IMR-90 (cell line): ENCODE results near the gene CADM1. TPM values are rescaled to one million over a fixed set of nuclear protein-coding genes. Genes with fewer than 3 reads are reported as not detected.
A peak's percentile ranks its signal among the peaks of the same experiment; 100 is the strongest.

Experiments used
- ATAC-seq: fragments of 200-7000 bp; cut with Tn5 transposase; 2 replicates; pipeline ENCODE4 v1.9.1; 2020; ENCODE audit warnings: low read depth, mild to moderate bottlenecking, moderate library complexity
- BruUV-seq: library from RNA; stranded (reverse); fragments of 400-500 nt; replicated peaks from 2 replicates; lab custom pipeline; 2021; lab: Mats Ljungman, UMichigan
- CTCF ChIA-PET: fragments of 300-600 bp; formaldehyde crosslinking; extraction: SDS; loops from one replicate; lab custom pipeline; 2021; ENCODE audit warnings: antibody characterized with exemption; lab: Yijun Ruan, JAX
- POLR2A ChIA-PET: fragments of 300-600 bp; sonication (Branson Sonifier 250); formaldehyde crosslinking; loops from one replicate; lab custom pipeline; 2022; ENCODE audit warnings: antibody characterized with exemption; ENCODE audit not compliant: unreplicated experiment; lab: Charles Lee
- DNase-seq: peaks from one replicate; pipeline ENCODE4 v3.0.0; 2013
- H2AFZ ChIP-seq: replicated peaks from 2 replicates; pipeline ENCODE3; 2013; ENCODE audit warnings: low read length, mild to moderate bottlenecking; ENCODE audit not compliant: poor library complexity
- H2AK5ac ChIP-seq: 2 replicates; pipeline ENCODE4 v1.6.1; 2013; ENCODE audit warnings: low read depth, low read length, inconsistent platforms
- H2AK9ac ChIP-seq: replicated peaks from 2 replicates; pipeline ENCODE3; 2013; ENCODE audit warnings: mild to moderate bottlenecking, low read depth, low read length, moderate library complexity; ENCODE audit not compliant: poor library complexity
- H2BK120ac ChIP-seq: 2 replicates; pipeline ENCODE4 v1.6.1; 2013; ENCODE audit warnings: low read depth, low read length, inconsistent platforms
- H2BK15ac ChIP-seq: 3 replicates; pipeline ENCODE4 v1.6.1; 2013; ENCODE audit warnings: low read depth, low read length, inconsistent platforms
- H2BK20ac ChIP-seq: 2 replicates; pipeline ENCODE4 v1.6.1; 2013; ENCODE audit warnings: low read depth, mild to moderate bottlenecking, inconsistent platforms, low read length, moderate library complexity
- H2BK5ac ChIP-seq: 2 replicates; pipeline ENCODE4 v1.6.1; 2013; ENCODE audit warnings: mild to moderate bottlenecking, low read depth, low read length, inconsistent platforms; ENCODE audit not compliant: poor library complexity, severe bottlenecking
- H3K14ac ChIP-seq: replicated peaks from 2 replicates; pipeline ENCODE4 v1.6.1; 2013; ENCODE audit warnings: low read depth, low read length, inconsistent platforms
- H3K18ac ChIP-seq: 2 replicates; pipeline ENCODE4 v1.6.1; 2013; ENCODE audit warnings: low read depth, low read length, control low read depth
- H3K23ac ChIP-seq: 2 replicates; pipeline ENCODE4 v1.6.1; 2013; ENCODE audit warnings: low read depth, low read length, inconsistent platforms
- H3K27ac ChIP-seq: 2 replicates; pipeline ENCODE4 v1.5.1; 2013; ENCODE audit warnings: mild to moderate bottlenecking, control low read depth, low read length; ENCODE audit not compliant: insufficient read depth
- H3K27me3 ChIP-seq: 2 replicates; pipeline ENCODE4 v1.6.1; 2013; ENCODE audit warnings: low read length; ENCODE audit not compliant: control insufficient read depth, insufficient read depth
- H3K36me3 ChIP-seq: 2 replicates; pipeline ENCODE4 v1.6.1; 2013; ENCODE audit warnings: low read length, mixed read lengths; ENCODE audit not compliant: control insufficient read depth, insufficient read depth
- H3K4ac ChIP-seq: 2 replicates; pipeline ENCODE4 v1.6.1; 2013; ENCODE audit warnings: low read depth, low read length, inconsistent platforms
- H3K4me1 ChIP-seq: 2 replicates; pipeline ENCODE4 v1.6.1; 2013; ENCODE audit warnings: low read length, mixed read lengths; ENCODE audit not compliant: control insufficient read depth, insufficient read depth
- H3K4me2 ChIP-seq: 2 replicates; pipeline ENCODE4 v1.6.1; 2013; ENCODE audit warnings: low read depth, mild to moderate bottlenecking, control low read depth, low read length, moderate library complexity
- H3K4me3 ChIP-seq: 2 replicates; pipeline ENCODE4 v1.5.1; 2013; ENCODE audit warnings: low read depth, mild to moderate bottlenecking, control low read depth, low read length, moderate library complexity; ENCODE audit not compliant: insufficient read depth
- H3K56ac ChIP-seq: 2 replicates; pipeline ENCODE4 v1.6.1; 2013; ENCODE audit warnings: low read length, inconsistent platforms; ENCODE audit not compliant: insufficient read depth; ENCODE audit errors: extremely low read depth
- H3K79me1 ChIP-seq, 2 experiments: 2 replicates each; pipeline ENCODE4 v1.6.1; 2013; ENCODE audit warnings: low read length in 2 of 2, inconsistent platforms in 1 of 2, low read depth in 1 of 2
- H3K9ac ChIP-seq: 2 replicates; pipeline ENCODE4 v1.6.1; 2013; ENCODE audit warnings: low read depth, low read length, control low read depth
- H3K9me1 ChIP-seq: 2 replicates; pipeline ENCODE4 v1.6.1; 2013; ENCODE audit warnings: low read length, inconsistent platforms; ENCODE audit not compliant: insufficient read depth
- H3K9me3 ChIP-seq: 2 replicates; pipeline ENCODE4 v1.6.1; 2013; ENCODE audit warnings: low read length; ENCODE audit not compliant: control insufficient read depth, insufficient read depth
- H4K20me1 ChIP-seq: 2 replicates; pipeline ENCODE4 v1.6.1; 2013; ENCODE audit warnings: low read length, inconsistent platforms; ENCODE audit not compliant: insufficient read depth
- H4K5ac ChIP-seq: 2 replicates; pipeline ENCODE4 v1.6.1; 2013; ENCODE audit warnings: mild to moderate bottlenecking, low read depth, low read length, control low read depth
- H4K8ac ChIP-seq, 2 experiments: 2 replicates each; pipeline ENCODE4 v1.6.1; 2013; ENCODE audit warnings: low read depth in 2 of 2, low read length in 2 of 2, control low read depth in 1 of 2, inconsistent platforms in 1 of 2
- H4K91ac ChIP-seq: 2 replicates; pipeline ENCODE4 v1.6.1; 2013; ENCODE audit warnings: low read depth, low read length, inconsistent platforms; ENCODE audit not compliant: insufficient read depth
- BHLHE40 ChIP-seq: fragments of 150-350 bp; IDR thresholded peaks from 2 replicates; pipeline ENCODE4 v1.6.1; 2016; ENCODE audit warnings: mild to moderate bottlenecking, low read depth, low read length
- CHD1 ChIP-seq: IDR thresholded peaks from 2 replicates; pipeline ENCODE4 v1.6.1; 2012; ENCODE audit warnings: low read depth, low read length, improper control_type of control experiment
- FOS ChIP-seq: fragments of 150-350 bp; IDR thresholded peaks from 2 replicates; pipeline ENCODE4 v1.6.1; 2016; ENCODE audit warnings: low read depth, low read length
- MAFK ChIP-seq: IDR thresholded peaks from 2 replicates; pipeline ENCODE4 v1.6.1; 2012; ENCODE audit warnings: low read depth, low read length, improper control_type of control experiment
- MAZ ChIP-seq: IDR thresholded peaks from 2 replicates; pipeline ENCODE4 v1.6.1; 2012; ENCODE audit warnings: low read depth, mild to moderate bottlenecking, low read length, improper control_type of control experiment, moderate library complexity, borderline replicate concordance
- MXI1 ChIP-seq: IDR thresholded peaks from 2 replicates; pipeline ENCODE4 v1.6.1; 2012; ENCODE audit warnings: low read depth, mild to moderate bottlenecking, low read length, moderate library complexity, borderline replicate concordance
- NFE2L2 ChIP-seq: fragments of 150-350 bp; IDR thresholded peaks from 2 replicates; pipeline ENCODE4 v1.6.1; 2016; ENCODE audit warnings: low read depth, mild to moderate bottlenecking, low read length
- POLR2A ChIP-seq: IDR thresholded peaks from 2 replicates; pipeline ENCODE4 v1.6.1; 2012; ENCODE audit warnings: mild to moderate bottlenecking, low read depth, low read length
- RAD21 ChIP-seq: IDR thresholded peaks from 2 replicates; pipeline ENCODE4 v1.6.1; 2012; ENCODE audit warnings: low read length, improper control_type of control experiment
- RCOR1 ChIP-seq: IDR thresholded peaks from 2 replicates; pipeline ENCODE4 v1.6.1; 2012; ENCODE audit warnings: mild to moderate bottlenecking, low read length, improper control_type of control experiment; ENCODE audit not compliant: insufficient replicate concordance
- RFX5 ChIP-seq: IDR thresholded peaks from 2 replicates; pipeline ENCODE4 v1.8.0; 2012; ENCODE audit warnings: low read depth, mild to moderate bottlenecking, low read length, moderate library complexity
- SMC3 ChIP-seq: fragments of 150-350 bp; IDR thresholded peaks from 2 replicates; pipeline ENCODE4 v1.6.1; 2016; ENCODE audit warnings: low read depth, mild to moderate bottlenecking, antibody characterized with exemption, low read length, moderate library complexity
- WGBS, 2 experiments: methylation state at CpG; one replicate each; pipeline versions ENCODE4 v1.1.5 to v1.1.7; 2013; ENCODE audit warnings: missing lambda C conversion rate in 2 of 2; ENCODE audit not compliant: insufficient read length in 1 of 2; ENCODE audit errors: extremely low coverage in 2 of 2; 5-methylcytosine and 5-hydroxymethylcytosine counted together
- dilution Hi-C: fragments of 300-500 bp; cut with HindIII; formaldehyde crosslinking; loops from one replicate; pipeline ENCODE4 v1.14.3; 2018; ENCODE audit warnings: low sequenced_read_pairs; ENCODE audit not compliant: unreplicated experiment
- in situ Hi-C: fragments of 300-500 bp; cut with MboI; formaldehyde crosslinking; loops from 3 replicates; pipeline ENCODE4 v1.14.3; 2019; ENCODE audit warnings: low sequenced_read_pairs, inconsistent platforms, mixed read lengths
- intact Hi-C: fragments of 100-400 bp; cut with micrococcal nuclease; formaldehyde crosslinking; loops from 2 replicates; pipeline ENCODE4 v1.10.0; 2022
- polyA plus RNA-seq, 3 experiments: library from polyadenylated mRNA; depleted of rRNA; stranded (reverse); fragments of >200 nt; gene quantifications; 2 replicates each; pipeline ENCODE4 v1.2.3, GENCODE V29; 2012; ENCODE audit warnings: low replicate concordance in 1 of 3
- total RNA-seq: library from RNA; depleted of rRNA; stranded (reverse); fragments of >200 nt; gene quantifications from 2 replicates; pipeline ENCODE4 v1.2.3, GENCODE V29; 2012
- TF ChIP-seq, protein P1 (sequence below): fragments of 150-350 bp; IDR thresholded peaks from 2 replicates; pipeline ENCODE4 v1.6.1; 2016; ENCODE audit warnings: low read depth, mild to moderate bottlenecking, low read length, moderate library complexity, borderline replicate concordance
- TF ChIP-seq, protein P2 (sequence below): conservative IDR thresholded peaks from 2 replicates; pipeline ENCODE4 v1.5.1; 2012; ENCODE audit warnings: mild to moderate bottlenecking, low read depth, low read length, improper control_type of control experiment

CADM1 gene
- total and polyA plus RNA-seq, 2 of the 4 experiments (the other 2 are of a cell fraction) = 28.8 to 77.1 TPM

DNA sequence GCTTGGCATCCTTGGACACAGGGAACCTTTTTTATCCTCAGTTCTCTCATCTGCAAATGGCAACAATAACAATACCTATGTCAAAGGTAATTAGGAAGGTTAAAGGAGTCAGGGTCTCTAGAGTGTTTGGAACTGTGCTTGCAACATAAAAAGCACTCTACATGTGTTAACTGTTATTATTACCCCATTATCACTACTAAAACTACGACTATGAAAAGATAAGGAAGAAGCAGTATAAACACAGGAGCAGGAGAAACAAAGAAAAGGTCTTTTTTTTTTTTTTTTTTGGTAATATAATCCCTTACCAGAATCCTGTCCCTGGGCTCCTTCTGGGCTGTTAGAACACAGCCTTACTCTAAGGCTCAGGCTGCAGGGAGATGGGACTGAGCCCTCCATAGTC lies 348.2 kb downstream of the CADM1 start:
- H2BK5ac ChIP-seq = no peak overlapping the region
- no peak for TF ChIP-seq MXI1
- TF ChIP-seq RCOR1 = no peak
- no peak for TF ChIP-seq MAZ
- no peak for TF ChIP-seq RAD21
- no peak for TF ChIP-seq RFX5
- TF ChIP-seq POLR2A = no peak
- TF ChIP-seq, protein P1, sequence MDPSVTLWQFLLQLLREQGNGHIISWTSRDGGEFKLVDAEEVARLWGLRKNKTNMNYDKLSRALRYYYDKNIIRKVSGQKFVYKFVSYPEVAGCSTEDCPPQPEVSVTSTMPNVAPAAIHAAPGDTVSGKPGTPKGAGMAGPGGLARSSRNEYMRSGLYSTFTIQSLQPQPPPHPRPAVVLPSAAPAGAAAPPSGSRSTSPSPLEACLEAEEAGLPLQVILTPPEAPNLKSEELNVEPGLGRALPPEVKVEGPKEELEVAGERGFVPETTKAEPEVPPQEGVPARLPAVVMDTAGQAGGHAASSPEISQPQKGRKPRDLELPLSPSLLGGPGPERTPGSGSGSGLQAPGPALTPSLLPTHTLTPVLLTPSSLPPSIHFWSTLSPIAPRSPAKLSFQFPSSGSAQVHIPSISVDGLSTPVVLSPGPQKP = no peak
- no peak for TF ChIP-seq FOS
- TF ChIP-seq BHLHE40 = no peak
- no peak for TF ChIP-seq NFE2L2
- TF ChIP-seq CHD1 = no peak
- no peak for TF ChIP-seq MAFK
- TF ChIP-seq, protein P2, sequence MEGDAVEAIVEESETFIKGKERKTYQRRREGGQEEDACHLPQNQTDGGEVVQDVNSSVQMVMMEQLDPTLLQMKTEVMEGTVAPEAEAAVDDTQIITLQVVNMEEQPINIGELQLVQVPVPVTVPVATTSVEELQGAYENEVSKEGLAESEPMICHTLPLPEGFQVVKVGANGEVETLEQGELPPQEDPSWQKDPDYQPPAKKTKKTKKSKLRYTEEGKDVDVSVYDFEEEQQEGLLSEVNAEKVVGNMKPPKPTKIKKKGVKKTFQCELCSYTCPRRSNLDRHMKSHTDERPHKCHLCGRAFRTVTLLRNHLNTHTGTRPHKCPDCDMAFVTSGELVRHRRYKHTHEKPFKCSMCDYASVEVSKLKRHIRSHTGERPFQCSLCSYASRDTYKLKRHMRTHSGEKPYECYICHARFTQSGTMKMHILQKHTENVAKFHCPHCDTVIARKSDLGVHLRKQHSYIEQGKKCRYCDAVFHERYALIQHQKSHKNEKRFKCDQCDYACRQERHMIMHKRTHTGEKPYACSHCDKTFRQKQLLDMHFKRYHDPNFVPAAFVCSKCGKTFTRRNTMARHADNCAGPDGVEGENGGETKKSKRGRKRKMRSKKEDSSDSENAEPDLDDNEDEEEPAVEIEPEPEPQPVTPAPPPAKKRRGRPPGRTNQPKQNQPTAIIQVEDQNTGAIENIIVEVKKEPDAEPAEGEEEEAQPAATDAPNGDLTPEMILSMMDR = no peak
- TF ChIP-seq SMC3 = no peak
- no peaks in the 10 kb centered on the region for H3K9me1 ChIP-seq
- no peak overlapping the region for H2AFZ ChIP-seq
- intact Hi-C loops = no loop called here
- ChIA-PET CTCF (no interaction called here), POLR2A (no interaction called here)
- no peaks in the 10 kb centered on the region for H3K36me3 ChIP-seq
- H4K8ac ChIP-seq = no peak overlapping the region
- no peak overlapping the region for H3K4ac ChIP-seq
- no peak overlapping the region for H3K14ac ChIP-seq
- no CpG with 5 or more reads among the region's 1 CpG for WGBS, 2 experiments
- H3K56ac ChIP-seq = no peak overlapping the region
- H3K4me2 ChIP-seq = no peak overlapping the region
- H2AK5ac ChIP-seq = no peak overlapping the region
- no peaks in the 10 kb centered on the region for H4K20me1 ChIP-seq
- H3K9ac ChIP-seq = no peak overlapping the region
- no peak overlapping the region for H2BK15ac ChIP-seq
- in situ Hi-C loops = no loop called here
- no peak overlapping the region for H2BK120ac ChIP-seq
- H2AK9ac ChIP-seq = no peak overlapping the region
- no peaks in the 10 kb centered on the region for H3K79me1 ChIP-seq
- no peak overlapping the region for H3K18ac ChIP-seq
- H4K91ac ChIP-seq = no peak overlapping the region
- DNase-seq = no peak
- H3K4me3 ChIP-seq = no peak overlapping the region
- H3K4me1 ChIP-seq = no peaks in the 10 kb centered on the region; the same call in 1 of the 2 replicates
- H2BK20ac ChIP-seq = no peak overlapping the region
- no peak overlapping the region for H3K23ac ChIP-seq
- H3K27ac ChIP-seq = no peak overlapping the region
- no TSS peak for BruUV-seq
- no peak overlapping the region for H4K5ac ChIP-seq
- ATAC-seq = 0 out of 2 replicates have a peak, but pooled peaks have one; percentile 10
- dilution Hi-C loops = no loop called here
- no peaks in the 10 kb centered on the region for H3K9me3 ChIP-seq
- H3K27me3 ChIP-seq = peaks cover 14% of the 10 kb centered on the region
